H1 (cell line): Measurements from ENCODE around the gene LTBP1. TPM values are rescaled to one million over a fixed set of nuclear protein-coding genes. Genes with fewer than 3 reads are reported as not detected.

Experiments
- GTF2F1 ChIP-seq: IDR thresholded peaks from 2 replicates; pipeline ENCODE4 v1.6.1; 2012; ENCODE audit warnings: low read depth, low read length, improper control_type of control experiment, borderline replicate concordance
- SP1 ChIP-seq: IDR thresholded peaks from 2 replicates; pipeline ENCODE4 v1.6.1; 2011; ENCODE audit warnings: low read depth, low read length
- polyA plus RNA-seq, 7 experiments: library from polyadenylated mRNA; depleted of rRNA in 3 of 7; stranded (reverse) in 5 of 7; unstranded in 2 of 7; fragments of >200 nt in 5 of 7; fragments of 200-250 nt in 2 of 7; gene quantifications; 1 replicate in 5 of 7; 2 replicates in 1 of 7; 4 replicates in 1 of 7; pipeline versions ENCODE4 v1.2.1 to v1.2.3, GENCODE V29; 2011 to 2013; ENCODE audit warnings: missing spikeins in 2 of 7, mixed read lengths in 2 of 7
- total RNA-seq: library from RNA; stranded (reverse); fragmentation: NEBNext Ultra II Directional; extraction: Animal tissue kit (Norgen Biotek cat#: 25700); gene quantifications from 2 replicates; pipeline ENCODE4 v1.2.1, GENCODE V29; 2021
- TF ChIP-seq, protein P1 (sequence below): fragments of 300-600 bp; sonication (generic); IDR thresholded peaks from 2 replicates; pipeline ENCODE4 v1.7.1; 2012; ENCODE audit warnings: low read length, moderate library complexity, mild to moderate bottlenecking, inconsistent platforms; ENCODE audit not compliant: insufficient replicate concordance
- TF ChIP-seq, protein P2 (sequence below), 3 experiments: IDR thresholded peaks; 1 replicate in 2 of 3; 2 replicates in 1 of 3; pipeline versions ENCODE4 v1.5.1 to v1.6.1; 2011; ENCODE audit warnings: low read length in 3 of 3, mild to moderate bottlenecking in 3 of 3, inconsistent platforms in 2 of 3, low read depth in 1 of 3, moderate library complexity in 1 of 3; ENCODE audit not compliant: insufficient read depth in 1 of 3; ENCODE audit errors: control extremely low read depth in 1 of 3

LTBP1 gene
- total and polyA plus RNA-seq, 2 of the 8 experiments (the other 6 are each of a cell fraction or from before 2014, with no cell fraction given) = 15.4 to 24.7 TPM

DNA sequence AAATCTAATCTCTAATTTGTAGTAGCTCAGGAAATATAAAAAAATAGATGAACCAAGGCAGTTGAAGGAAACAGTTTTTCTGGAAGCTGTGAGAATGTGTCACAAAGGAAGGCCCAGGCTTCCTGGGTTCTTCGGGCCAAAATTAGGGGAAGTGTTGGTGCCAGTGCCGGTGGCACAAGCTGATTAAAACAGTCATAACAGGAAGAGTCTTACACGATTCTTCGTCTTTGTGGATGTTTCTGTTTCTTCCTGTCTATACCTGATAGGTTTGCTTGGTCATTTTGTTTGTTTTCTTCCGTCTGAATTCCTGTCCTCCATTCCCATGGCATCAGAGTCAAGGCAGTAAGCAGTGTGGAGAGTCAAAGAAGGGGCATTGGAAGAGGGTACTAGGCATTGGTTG is 294.3 kb downstream of the LTBP1 start (continued):
- no peak for TF ChIP-seq GTF2F1
- TF ChIP-seq, protein P1, sequence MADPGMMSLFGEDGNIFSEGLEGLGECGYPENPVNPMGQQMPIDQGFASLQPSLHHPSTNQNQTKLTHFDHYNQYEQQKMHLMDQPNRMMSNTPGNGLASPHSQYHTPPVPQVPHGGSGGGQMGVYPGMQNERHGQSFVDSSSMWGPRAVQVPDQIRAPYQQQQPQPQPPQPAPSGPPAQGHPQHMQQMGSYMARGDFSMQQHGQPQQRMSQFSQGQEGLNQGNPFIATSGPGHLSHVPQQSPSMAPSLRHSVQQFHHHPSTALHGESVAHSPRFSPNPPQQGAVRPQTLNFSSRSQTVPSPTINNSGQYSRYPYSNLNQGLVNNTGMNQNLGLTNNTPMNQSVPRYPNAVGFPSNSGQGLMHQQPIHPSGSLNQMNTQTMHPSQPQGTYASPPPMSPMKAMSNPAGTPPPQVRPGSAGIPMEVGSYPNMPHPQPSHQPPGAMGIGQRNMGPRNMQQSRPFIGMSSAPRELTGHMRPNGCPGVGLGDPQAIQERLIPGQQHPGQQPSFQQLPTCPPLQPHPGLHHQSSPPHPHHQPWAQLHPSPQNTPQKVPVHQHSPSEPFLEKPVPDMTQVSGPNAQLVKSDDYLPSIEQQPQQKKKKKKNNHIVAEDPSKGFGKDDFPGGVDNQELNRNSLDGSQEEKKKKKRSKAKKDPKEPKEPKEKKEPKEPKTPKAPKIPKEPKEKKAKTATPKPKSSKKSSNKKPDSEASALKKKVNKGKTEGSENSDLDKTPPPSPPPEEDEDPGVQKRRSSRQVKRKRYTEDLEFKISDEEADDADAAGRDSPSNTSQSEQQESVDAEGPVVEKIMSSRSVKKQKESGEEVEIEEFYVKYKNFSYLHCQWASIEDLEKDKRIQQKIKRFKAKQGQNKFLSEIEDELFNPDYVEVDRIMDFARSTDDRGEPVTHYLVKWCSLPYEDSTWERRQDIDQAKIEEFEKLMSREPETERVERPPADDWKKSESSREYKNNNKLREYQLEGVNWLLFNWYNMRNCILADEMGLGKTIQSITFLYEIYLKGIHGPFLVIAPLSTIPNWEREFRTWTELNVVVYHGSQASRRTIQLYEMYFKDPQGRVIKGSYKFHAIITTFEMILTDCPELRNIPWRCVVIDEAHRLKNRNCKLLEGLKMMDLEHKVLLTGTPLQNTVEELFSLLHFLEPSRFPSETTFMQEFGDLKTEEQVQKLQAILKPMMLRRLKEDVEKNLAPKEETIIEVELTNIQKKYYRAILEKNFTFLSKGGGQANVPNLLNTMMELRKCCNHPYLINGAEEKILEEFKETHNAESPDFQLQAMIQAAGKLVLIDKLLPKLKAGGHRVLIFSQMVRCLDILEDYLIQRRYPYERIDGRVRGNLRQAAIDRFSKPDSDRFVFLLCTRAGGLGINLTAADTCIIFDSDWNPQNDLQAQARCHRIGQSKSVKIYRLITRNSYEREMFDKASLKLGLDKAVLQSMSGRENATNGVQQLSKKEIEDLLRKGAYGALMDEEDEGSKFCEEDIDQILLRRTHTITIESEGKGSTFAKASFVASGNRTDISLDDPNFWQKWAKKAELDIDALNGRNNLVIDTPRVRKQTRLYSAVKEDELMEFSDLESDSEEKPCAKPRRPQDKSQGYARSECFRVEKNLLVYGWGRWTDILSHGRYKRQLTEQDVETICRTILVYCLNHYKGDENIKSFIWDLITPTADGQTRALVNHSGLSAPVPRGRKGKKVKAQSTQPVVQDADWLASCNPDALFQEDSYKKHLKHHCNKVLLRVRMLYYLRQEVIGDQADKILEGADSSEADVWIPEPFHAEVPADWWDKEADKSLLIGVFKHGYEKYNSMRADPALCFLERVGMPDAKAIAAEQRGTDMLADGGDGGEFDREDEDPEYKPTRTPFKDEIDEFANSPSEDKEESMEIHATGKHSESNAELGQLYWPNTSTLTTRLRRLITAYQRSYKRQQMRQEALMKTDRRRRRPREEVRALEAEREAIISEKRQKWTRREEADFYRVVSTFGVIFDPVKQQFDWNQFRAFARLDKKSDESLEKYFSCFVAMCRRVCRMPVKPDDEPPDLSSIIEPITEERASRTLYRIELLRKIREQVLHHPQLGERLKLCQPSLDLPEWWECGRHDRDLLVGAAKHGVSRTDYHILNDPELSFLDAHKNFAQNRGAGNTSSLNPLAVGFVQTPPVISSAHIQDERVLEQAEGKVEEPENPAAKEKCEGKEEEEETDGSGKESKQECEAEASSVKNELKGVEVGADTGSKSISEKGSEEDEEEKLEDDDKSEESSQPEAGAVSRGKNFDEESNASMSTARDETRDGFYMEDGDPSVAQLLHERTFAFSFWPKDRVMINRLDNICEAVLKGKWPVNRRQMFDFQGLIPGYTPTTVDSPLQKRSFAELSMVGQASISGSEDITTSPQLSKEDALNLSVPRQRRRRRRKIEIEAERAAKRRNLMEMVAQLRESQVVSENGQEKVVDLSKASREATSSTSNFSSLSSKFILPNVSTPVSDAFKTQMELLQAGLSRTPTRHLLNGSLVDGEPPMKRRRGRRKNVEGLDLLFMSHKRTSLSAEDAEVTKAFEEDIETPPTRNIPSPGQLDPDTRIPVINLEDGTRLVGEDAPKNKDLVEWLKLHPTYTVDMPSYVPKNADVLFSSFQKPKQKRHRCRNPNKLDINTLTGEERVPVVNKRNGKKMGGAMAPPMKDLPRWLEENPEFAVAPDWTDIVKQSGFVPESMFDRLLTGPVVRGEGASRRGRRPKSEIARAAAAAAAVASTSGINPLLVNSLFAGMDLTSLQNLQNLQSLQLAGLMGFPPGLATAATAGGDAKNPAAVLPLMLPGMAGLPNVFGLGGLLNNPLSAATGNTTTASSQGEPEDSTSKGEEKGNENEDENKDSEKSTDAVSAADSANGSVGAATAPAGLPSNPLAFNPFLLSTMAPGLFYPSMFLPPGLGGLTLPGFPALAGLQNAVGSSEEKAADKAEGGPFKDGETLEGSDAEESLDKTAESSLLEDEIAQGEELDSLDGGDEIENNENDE = no peak
- TF ChIP-seq, protein P2, sequence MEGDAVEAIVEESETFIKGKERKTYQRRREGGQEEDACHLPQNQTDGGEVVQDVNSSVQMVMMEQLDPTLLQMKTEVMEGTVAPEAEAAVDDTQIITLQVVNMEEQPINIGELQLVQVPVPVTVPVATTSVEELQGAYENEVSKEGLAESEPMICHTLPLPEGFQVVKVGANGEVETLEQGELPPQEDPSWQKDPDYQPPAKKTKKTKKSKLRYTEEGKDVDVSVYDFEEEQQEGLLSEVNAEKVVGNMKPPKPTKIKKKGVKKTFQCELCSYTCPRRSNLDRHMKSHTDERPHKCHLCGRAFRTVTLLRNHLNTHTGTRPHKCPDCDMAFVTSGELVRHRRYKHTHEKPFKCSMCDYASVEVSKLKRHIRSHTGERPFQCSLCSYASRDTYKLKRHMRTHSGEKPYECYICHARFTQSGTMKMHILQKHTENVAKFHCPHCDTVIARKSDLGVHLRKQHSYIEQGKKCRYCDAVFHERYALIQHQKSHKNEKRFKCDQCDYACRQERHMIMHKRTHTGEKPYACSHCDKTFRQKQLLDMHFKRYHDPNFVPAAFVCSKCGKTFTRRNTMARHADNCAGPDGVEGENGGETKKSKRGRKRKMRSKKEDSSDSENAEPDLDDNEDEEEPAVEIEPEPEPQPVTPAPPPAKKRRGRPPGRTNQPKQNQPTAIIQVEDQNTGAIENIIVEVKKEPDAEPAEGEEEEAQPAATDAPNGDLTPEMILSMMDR (IDR thresholded peaks at IDR 0.05; ENCODE audit: control extremely low read depth in 1 of 3, insufficient read depth in 1 of 3, low read depth in 1 of 3, low read length in 3 of 3) = no peak
- TF ChIP-seq SP1 = no peak
